H1 (cell line): ENCODE measurements around the gene CAST. TPM values are rescaled to one million over a fixed set of nuclear protein-coding genes. Genes with fewer than 3 reads are reported as not detected.
"Not testable (repeated sequence)": the region's sequence is repeated elsewhere in the genome, so short reads cannot be mapped to it uniquely, and the experiment has no call there.

Experiments
- CTCF ChIA-PET: fragments of 300-600 bp; sonication (Branson Sonifier 250); formaldehyde crosslinking; loops from one replicate; lab custom pipeline; 2021; ENCODE audit not compliant: partially characterized antibody; lab: Charles Lee
- POLR2A ChIA-PET: fragments of 300-600 bp; sonication (Branson Sonifier 250); formaldehyde crosslinking; loops from one replicate; lab custom pipeline; 2021; ENCODE audit warnings: inconsistent platforms; ENCODE audit not compliant: partially characterized antibody; lab: Charles Lee
- DNase-seq, 2 experiments: peaks; one replicate each; pipeline versions ENCODE4 v3.0.0 to v3.0.0-alpha.2; 2010 to 2022; ENCODE audit warnings: low spot score in 2 of 2, low read depth in 1 of 2, mixed read lengths in 1 of 2
- FAIRE-seq: peaks from 2 replicates; lab custom pipeline; 2011; peaks lifted over from hg19 to GRCh38; lab: Jason Lieb, UNC
- H2AFZ ChIP-seq: 2 replicates; pipeline ENCODE4 v1.8.1; 2012; ENCODE audit warnings: low read length, inconsistent platforms
- H2AK5ac ChIP-seq: 2 replicates; pipeline ENCODE4 v1.6.1; 2013; ENCODE audit warnings: low read depth, low read length
- H2BK120ac ChIP-seq: replicated peaks from 2 replicates; pipeline ENCODE3; 2013; ENCODE audit warnings: low read depth, low read length, inconsistent platforms
- H2BK12ac ChIP-seq: 2 replicates; pipeline ENCODE4 v1.6.1; 2013; ENCODE audit warnings: low read depth, low read length
- H2BK15ac ChIP-seq: 2 replicates; pipeline ENCODE4 v1.6.1; 2013; ENCODE audit warnings: low read length
- H2BK20ac ChIP-seq: 2 replicates; pipeline ENCODE4 v1.6.1; 2013; ENCODE audit warnings: low read length
- H2BK5ac ChIP-seq: 2 replicates; pipeline ENCODE4 v1.6.1; 2013; ENCODE audit warnings: low read depth, low read length
- H3K14ac ChIP-seq: 2 replicates; pipeline ENCODE4 v1.6.1; 2013; ENCODE audit warnings: inconsistent platforms; ENCODE audit not compliant: insufficient read length
- H3K18ac ChIP-seq: 2 replicates; pipeline ENCODE4 v1.6.1; 2013; ENCODE audit warnings: low read length; ENCODE audit errors: extremely low read depth
- H3K23ac ChIP-seq: 2 replicates; pipeline ENCODE4 v1.6.1; 2013; ENCODE audit warnings: inconsistent platforms; ENCODE audit not compliant: insufficient read length
- H3K23me2 ChIP-seq: 2 replicates; pipeline ENCODE4 v1.6.1; 2013; ENCODE audit warnings: low read depth, low read length
- H3K27ac ChIP-seq: 2 replicates; pipeline ENCODE4 v1.6.1; 2011; ENCODE audit warnings: low read depth, low read length, inconsistent platforms
- H3K27me3 ChIP-seq, 4 experiments: replicated peaks in 1 of 4; 1 replicate in 1 of 4; 2 replicates in 3 of 4; pipeline versions ENCODE4 v1.6.1 to v1.8.1; 2011 to 2013; ENCODE audit warnings: low read length in 3 of 4, mild to moderate bottlenecking in 3 of 4, inconsistent platforms in 2 of 4, mixed read lengths in 2 of 4, moderate library complexity in 1 of 4; ENCODE audit not compliant: control insufficient read depth in 3 of 4, insufficient read depth in 3 of 4; ENCODE audit errors: extremely low read depth in 1 of 4
- H3K36me3 ChIP-seq, 4 experiments: 2 replicates each; pipeline versions ENCODE4 v1.6.1 to v1.8.1; 2011 to 2013; ENCODE audit warnings: mild to moderate bottlenecking in 4 of 4, low read length in 3 of 4, moderate library complexity in 2 of 4, control low read depth in 1 of 4, inconsistent platforms in 1 of 4; ENCODE audit not compliant: insufficient read depth in 4 of 4, control insufficient read depth in 2 of 4
- H3K4ac ChIP-seq: replicated peaks from 2 replicates; pipeline ENCODE3; 2013; ENCODE audit warnings: low read length, low read depth, mixed read lengths, inconsistent platforms; ENCODE audit not compliant: insufficient read length
- H3K4me1 ChIP-seq, 4 experiments: replicated peaks in 1 of 4; 1 replicate in 1 of 4; 2 replicates in 3 of 4; pipeline versions ENCODE4 v1.6.1 to v1.8.1; 2011 to 2013; ENCODE audit warnings: low read length in 3 of 4, inconsistent platforms in 2 of 4, mixed read lengths in 1 of 4; ENCODE audit not compliant: insufficient read depth in 4 of 4, control insufficient read depth in 3 of 4
- H3K4me2 ChIP-seq, 2 experiments: 2 replicates each; pipeline versions ENCODE4 v1.6.1 to v1.8.1; 2011 to 2013; ENCODE audit warnings: low read depth in 2 of 2, low read length in 2 of 2, control low read depth in 1 of 2, inconsistent platforms in 1 of 2, mild to moderate bottlenecking in 1 of 2; ENCODE audit not compliant: insufficient read depth in 1 of 2
- H3K4me3 ChIP-seq, 4 experiments: fragments of 200-600, 300-600 bp in 1 of 4; sonication (generic), shearing (Covaris generic), sonication (Bioruptor Twin) in 1 of 4; 2 replicates each; pipeline versions ENCODE4 v1.5.1 to v1.8.1; 2011 to 2016; ENCODE audit warnings: low read length in 4 of 4, low read depth in 3 of 4, control low read depth in 2 of 4, inconsistent platforms in 2 of 4, mild to moderate bottlenecking in 2 of 4, mixed read lengths in 1 of 4, moderate library complexity in 1 of 4; ENCODE audit not compliant: insufficient read depth in 2 of 4; ENCODE audit errors: extremely low read depth in 1 of 4
- H3K56ac ChIP-seq: replicated peaks from 2 replicates; pipeline ENCODE3; 2013; ENCODE audit warnings: low read depth, mild to moderate bottlenecking, mixed read lengths, low read length, inconsistent platforms; ENCODE audit not compliant: insufficient read length
- H3K79me1 ChIP-seq: 2 replicates; pipeline ENCODE4 v1.6.1; 2013; ENCODE audit warnings: low read depth, low read length, control low read depth
- H3K79me2 ChIP-seq, 2 experiments: 2 replicates each; pipeline versions ENCODE4 v1.6.1 to v1.8.1; 2012 to 2013; ENCODE audit warnings: low read length in 2 of 2, mild to moderate bottlenecking in 2 of 2, inconsistent platforms in 1 of 2; ENCODE audit not compliant: insufficient read depth in 2 of 2, control insufficient read depth in 1 of 2
- H3K9ac ChIP-seq, 4 experiments: replicated peaks in 1 of 4; 1 replicate in 1 of 4; 2 replicates in 3 of 4; pipeline versions ENCODE4 v1.6.1 to v1.8.1; 2011 to 2013; ENCODE audit warnings: low read depth in 3 of 4, low read length in 3 of 4, control low read depth in 2 of 4, mild to moderate bottlenecking in 2 of 4, moderate library complexity in 2 of 4, inconsistent platforms in 1 of 4; ENCODE audit errors: extremely low read depth in 1 of 4
- H3K9me3 ChIP-seq, 2 experiments: 2 replicates each; pipeline versions ENCODE4 v1.6.1 to v1.8.1; 2012 to 2013; ENCODE audit warnings: mild to moderate bottlenecking in 2 of 2, moderate library complexity in 2 of 2, control low read depth in 1 of 2, inconsistent platforms in 1 of 2, low read depth in 1 of 2, low read length in 1 of 2, mixed read lengths in 1 of 2; ENCODE audit not compliant: insufficient read depth in 2 of 2
- H4K20me1 ChIP-seq, 2 experiments: replicated peaks in 1 of 2; 2 replicates each; pipeline versions ENCODE3 to v1.8.1; 2011 to 2013; ENCODE audit warnings: inconsistent platforms in 2 of 2, low read length in 2 of 2, mild to moderate bottlenecking in 1 of 2; ENCODE audit not compliant: insufficient read depth in 2 of 2, control insufficient read depth in 1 of 2
- H4K5ac ChIP-seq: 2 replicates; pipeline ENCODE4 v1.6.1; 2013; ENCODE audit warnings: low read length, low read depth, mixed read lengths, inconsistent platforms; ENCODE audit not compliant: insufficient read length
- H4K8ac ChIP-seq: 2 replicates; pipeline ENCODE4 v1.8.0; 2013; ENCODE audit warnings: mild to moderate bottlenecking, moderate library complexity, low read length, inconsistent platforms; ENCODE audit not compliant: insufficient read depth; ENCODE audit errors: extremely low read depth
- H4K91ac ChIP-seq: replicated peaks from 2 replicates; pipeline ENCODE3; 2013; ENCODE audit warnings: low read length, mixed read lengths, inconsistent platforms; ENCODE audit not compliant: insufficient read length
- CEBPB ChIP-seq: IDR thresholded peaks from 2 replicates; pipeline ENCODE4 v1.6.1; 2012; ENCODE audit warnings: low read depth, low read length
- GTF2F1 ChIP-seq: IDR thresholded peaks from 2 replicates; pipeline ENCODE4 v1.6.1; 2012; ENCODE audit warnings: low read depth, low read length, improper control_type of control experiment, borderline replicate concordance
- KDM5A ChIP-seq: fragments of 200-600 bp; IDR thresholded peaks from 2 replicates; pipeline ENCODE4 v1.7.1; 2012; ENCODE audit warnings: mild to moderate bottlenecking, low read length, inconsistent platforms, mixed read lengths
- TAF1 ChIP-seq: IDR thresholded peaks from 2 replicates; pipeline ENCODE4 v1.6.1; 2011; ENCODE audit warnings: mild to moderate bottlenecking, low read depth, low read length
- TEAD4 ChIP-seq: IDR thresholded peaks from 2 replicates; pipeline ENCODE4 v1.6.1; 2012; ENCODE audit warnings: low read depth, low read length, inconsistent platforms, mixed read lengths
- WGBS, 2 experiments: shearing (Covaris generic) in 1 of 2; methylation state at CpG; one replicate each; pipeline versions ENCODE4 v1.1.6 to v1.1.7; 2013 to 2015; ENCODE audit warnings: low lambda C conversion rate in 2 of 2, mixed read lengths in 2 of 2, inconsistent platforms in 1 of 2, low coverage in 1 of 2, missing lambda C conversion rate in 1 of 2; ENCODE audit not compliant: insufficient replicate concordance in 2 of 2, insufficient coverage in 1 of 2, insufficient read length in 1 of 2; ENCODE audit errors: extremely low coverage in 1 of 2, missing lambda C conversion rate in 1 of 2; 5-methylcytosine and 5-hydroxymethylcytosine counted together
- polyA plus RNA-seq, 7 experiments: library from polyadenylated mRNA; depleted of rRNA in 3 of 7; stranded (reverse) in 5 of 7; unstranded in 2 of 7; fragments of >200 nt in 5 of 7; fragments of 200-250 nt in 2 of 7; gene quantifications; 1 replicate in 5 of 7; 2 replicates in 1 of 7; 4 replicates in 1 of 7; pipeline versions ENCODE4 v1.2.1 to v1.2.3, GENCODE V29; 2011 to 2013; ENCODE audit warnings: missing spikeins in 2 of 7, mixed read lengths in 2 of 7
- total RNA-seq: library from RNA; stranded (reverse); fragmentation: NEBNext Ultra II Directional; extraction: Animal tissue kit (Norgen Biotek cat#: 25700); gene quantifications from 2 replicates; pipeline ENCODE4 v1.2.1, GENCODE V29; 2021
- TF ChIP-seq, protein P1 (sequence below): IDR thresholded peaks from 2 replicates; pipeline ENCODE4 v1.6.1; 2012; ENCODE audit warnings: inconsistent platforms

The CAST gene
- total and polyA plus RNA-seq, 2 of the 8 experiments (the other 6 are each of a cell fraction or from before 2014, with no cell fraction given), result 9.0 to 48.2 TPM

DNA sequence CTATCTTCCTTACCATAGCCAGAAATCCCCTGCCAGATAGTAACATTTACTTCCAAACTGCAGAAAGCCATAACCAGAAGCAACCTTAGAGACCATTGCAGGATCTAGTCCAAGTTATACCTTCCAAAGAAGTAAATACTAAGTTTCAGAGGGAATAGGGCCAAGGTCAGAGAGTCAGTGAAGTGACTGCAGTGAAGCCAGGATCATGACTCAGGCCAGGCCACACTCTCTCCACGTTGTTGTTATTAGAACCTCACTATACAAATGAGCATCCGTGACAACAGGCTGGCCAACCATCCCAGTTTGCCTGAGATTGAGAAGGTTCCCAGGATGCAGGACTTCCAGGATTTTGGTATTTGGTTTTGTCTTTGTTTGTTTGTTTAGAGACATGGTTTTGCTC is 134.3 kb downstream of the CAST start (continued):
- TF ChIP-seq TAF1, result no peak
- no peak for TF ChIP-seq GTF2F1
- TF ChIP-seq, protein P1, sequence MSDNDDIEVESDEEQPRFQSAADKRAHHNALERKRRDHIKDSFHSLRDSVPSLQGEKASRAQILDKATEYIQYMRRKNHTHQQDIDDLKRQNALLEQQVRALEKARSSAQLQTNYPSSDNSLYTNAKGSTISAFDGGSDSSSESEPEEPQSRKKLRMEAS, result no peak
- TF ChIP-seq TEAD4, result no peak
- TF ChIP-seq CEBPB, result no peak
- TF ChIP-seq KDM5A, result no peak

DNA sequence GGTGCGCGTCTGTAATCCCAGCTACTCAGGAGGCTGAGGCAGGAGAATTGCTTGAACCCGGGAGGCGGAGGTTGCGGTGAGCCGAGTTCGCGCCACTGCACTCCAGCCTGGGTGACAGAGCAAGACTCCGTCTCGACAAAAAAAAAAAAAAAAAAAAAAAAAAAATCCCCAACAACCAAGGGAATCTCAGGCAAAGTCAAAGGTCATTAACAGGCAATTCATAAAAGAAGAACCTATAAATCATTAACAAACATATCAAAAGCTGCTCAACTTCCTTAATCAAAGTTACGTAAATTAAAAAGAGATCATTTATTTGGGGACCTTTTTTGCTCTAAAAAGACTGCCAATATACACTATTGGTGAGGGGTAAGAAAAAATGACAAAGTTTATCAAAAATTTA is 139.5 kb downstream of the CAST start:
- H3K4me2 ChIP-seq, CTCF ChIA-PET, H3K27ac ChIP-seq, POLR2A ChIA-PET, FAIRE-seq, H3K4ac ChIP-seq, H4K8ac ChIP-seq, H2BK20ac ChIP-seq, DNase-seq, H3K23ac ChIP-seq, H2AFZ ChIP-seq, H2BK15ac ChIP-seq, H3K9me3 ChIP-seq, H3K9ac ChIP-seq, H2BK12ac ChIP-seq, H3K79me1 ChIP-seq, H4K5ac ChIP-seq, H4K91ac ChIP-seq, H2BK5ac ChIP-seq, H3K23me2 ChIP-seq, H3K4me3 ChIP-seq, H3K4me1 ChIP-seq, H3K14ac ChIP-seq, H2BK120ac ChIP-seq, H3K79me2 ChIP-seq, H4K20me1 ChIP-seq, H3K27me3 ChIP-seq, H3K56ac ChIP-seq, H3K18ac ChIP-seq, H2AK5ac ChIP-seq, H3K36me3 ChIP-seq: not testable (repeated sequence)
- 94% methylated on average over 3 of the region's 11 CpGs; no CpG with 5 or more reads in 1 of the 2 experiments for WGBS, 2 experiments
